ENCODE measurements around the gene IRF1.
"Not testable (repeated sequence)": the region's sequence is repeated elsewhere in the genome, so short reads cannot be mapped to it uniquely, and the experiment has no call there.

IRF1 gene

DNA sequence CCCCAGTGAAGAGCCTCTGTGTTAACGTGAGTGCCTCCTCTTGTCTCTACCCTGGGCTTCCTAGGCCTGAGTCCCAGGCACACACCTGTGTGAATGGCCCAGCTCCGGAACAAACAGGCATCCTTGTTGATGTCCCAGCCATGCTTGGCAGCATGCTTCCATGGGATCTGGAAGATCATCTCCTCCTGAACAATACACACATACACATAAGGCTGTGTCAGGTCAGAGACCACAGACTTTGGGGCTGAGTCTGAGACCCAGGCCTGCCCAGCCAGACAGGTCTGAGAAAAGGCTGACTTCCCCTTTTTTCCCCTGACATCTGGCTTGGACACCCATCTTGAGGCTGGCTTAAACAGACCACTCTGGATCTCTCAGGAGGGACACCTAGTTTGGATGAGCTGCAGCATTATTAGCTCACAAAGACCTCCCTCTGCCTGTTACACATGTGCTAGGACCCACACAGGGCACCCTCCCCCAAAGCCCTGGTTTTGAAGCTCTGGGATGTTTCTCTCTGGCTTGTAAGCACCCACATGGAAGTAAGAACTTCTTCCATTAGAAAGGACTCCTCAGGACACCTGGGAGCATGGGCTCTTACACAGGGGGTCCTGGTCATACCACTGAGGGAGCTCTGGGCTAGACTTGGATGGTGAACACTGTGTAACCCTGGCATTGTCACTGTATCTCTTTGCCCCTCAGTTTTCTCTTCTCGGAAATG is 2.6 kb downstream of the IRF1 start:
- DNase-seq (ENCODE audit: low read depth in 3 of 3, low spot score in 1 of 3): no peak

DNA sequence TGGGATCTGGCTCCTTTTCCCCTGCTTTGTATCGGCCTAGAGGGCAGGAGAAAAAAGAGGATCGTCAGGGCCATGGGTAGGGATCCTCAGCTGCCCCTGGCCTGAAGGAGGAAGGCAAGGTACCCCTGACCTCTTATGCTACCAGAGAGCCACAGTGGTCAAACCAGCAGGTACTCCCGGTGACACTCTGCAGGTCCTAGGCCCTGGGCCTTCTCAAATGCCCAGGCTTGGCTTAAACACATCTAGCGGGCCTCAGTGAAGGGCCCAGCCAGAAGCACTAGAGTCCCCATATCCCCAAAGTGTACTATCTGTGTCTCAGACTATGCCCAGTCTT is 3.5 kb downstream of the IRF1 start:
- DNase-seq (ENCODE audit: low read depth in 3 of 3, low spot score in 1 of 3): no peak

DNA sequence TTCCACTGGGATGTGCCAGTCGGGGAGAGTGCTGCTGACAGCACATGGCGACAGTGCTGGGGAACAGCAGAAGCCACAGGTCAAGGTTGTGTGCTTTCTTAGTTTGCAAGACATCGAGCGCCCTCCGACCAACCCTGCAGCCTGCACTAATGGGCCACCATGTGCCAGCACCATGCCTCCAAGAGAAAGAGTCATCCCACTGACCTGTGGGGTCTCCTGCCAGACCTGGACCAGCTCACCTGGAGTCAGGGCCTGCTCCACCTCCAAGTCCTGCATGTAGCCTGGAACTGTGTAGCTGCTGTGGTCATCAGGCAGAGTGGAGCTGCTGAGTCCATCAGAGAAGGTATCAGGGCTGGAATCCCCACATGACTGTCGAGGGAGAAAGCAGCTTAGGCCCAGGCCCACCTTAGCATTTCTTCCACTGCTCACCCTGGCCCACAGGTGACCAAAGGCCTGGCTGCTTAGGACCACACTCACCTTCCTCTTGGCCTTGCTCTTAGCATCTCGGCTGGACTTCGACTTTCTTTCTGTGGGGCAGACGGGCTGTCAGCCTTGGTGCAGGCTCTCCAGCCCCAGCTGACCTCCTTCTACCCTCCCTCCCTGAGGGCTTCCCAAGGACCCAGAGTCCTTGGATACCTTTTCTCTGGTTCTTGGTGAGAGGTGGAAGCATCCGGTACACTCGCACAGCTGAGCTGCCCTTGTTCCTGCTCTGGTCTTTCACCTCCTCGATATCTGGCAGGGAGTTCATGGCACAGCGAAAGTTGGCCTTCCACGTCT is 4.1 kb downstream of the IRF1 start:
- DNase-seq (ENCODE audit: low read depth in 3 of 3, low spot score in 1 of 3): no peak

DNA sequence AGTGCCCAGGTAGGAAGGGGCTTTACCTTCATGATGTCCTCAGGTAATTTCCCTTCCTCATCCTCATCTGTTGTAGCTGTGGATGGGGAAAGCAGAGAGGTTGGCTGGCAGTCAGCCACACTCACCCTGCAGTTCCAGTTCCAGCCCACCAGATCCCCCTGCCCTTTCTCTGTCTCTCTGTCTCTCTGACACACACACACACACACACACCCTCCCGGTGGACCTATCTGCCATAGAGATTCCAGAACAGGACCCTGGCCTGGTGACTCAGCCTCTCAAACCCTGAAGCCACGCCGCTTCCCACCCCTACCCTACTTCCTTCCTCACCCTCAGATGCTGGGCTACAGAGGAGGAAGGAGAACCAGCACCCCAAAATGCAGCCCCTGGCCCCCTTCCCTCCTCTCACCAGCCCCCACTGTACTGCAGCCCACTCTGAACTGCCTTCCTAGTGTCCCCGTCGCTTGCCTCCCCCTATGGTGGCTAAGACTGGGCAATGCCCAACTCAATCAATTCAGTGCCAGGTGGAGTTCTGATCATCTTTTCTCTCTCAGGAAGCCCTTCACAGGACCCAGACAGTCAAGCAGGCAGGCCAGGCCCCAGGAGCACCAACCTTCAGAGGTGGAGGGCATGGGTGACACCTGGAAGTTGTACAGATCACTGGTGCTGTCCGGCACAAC is 4.8 kb downstream of the IRF1 start:
- no peak for DNase-seq (ENCODE audit: low read depth in 3 of 3, low spot score in 1 of 3)

DNA sequence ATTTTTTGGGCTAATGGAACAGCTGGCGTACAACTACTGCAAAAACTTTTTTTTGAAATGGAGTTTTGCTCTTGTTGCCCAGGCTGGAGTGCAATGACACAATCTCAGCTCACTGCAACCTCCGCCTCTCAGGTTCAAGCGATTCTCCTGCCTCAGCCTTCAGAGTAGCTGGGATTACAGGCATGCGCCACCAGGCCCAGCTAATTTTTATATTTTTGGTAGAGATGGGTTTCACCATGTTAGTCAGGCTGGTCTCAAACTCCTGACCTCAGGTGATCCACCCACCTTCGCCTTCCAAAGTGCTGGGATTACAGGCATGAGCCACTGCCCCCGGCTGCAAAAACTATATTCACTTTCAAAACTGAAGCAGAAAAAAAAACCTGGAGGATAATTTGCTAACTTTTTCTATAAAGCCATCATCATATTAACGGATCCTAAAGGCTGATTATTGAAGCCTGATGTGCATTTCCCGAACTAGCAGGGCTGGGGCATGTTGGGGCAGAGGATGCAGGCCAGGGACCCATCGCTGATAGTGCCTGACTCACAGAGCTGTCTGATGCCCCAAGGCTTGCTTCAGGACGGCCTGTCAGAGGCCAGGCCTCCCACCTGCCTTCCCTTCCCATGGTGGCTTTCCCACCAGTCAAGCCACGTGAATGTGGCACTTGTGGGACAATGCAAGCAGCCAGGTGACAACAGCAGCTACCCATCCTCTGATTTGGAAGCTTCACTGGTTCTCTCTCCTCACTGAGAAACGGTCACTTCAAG is 5.5 kb downstream of the IRF1 start:
- DNase-seq (ENCODE audit: low read depth in 3 of 3, low spot score in 1 of 3): not testable (repeated sequence)

DNA sequence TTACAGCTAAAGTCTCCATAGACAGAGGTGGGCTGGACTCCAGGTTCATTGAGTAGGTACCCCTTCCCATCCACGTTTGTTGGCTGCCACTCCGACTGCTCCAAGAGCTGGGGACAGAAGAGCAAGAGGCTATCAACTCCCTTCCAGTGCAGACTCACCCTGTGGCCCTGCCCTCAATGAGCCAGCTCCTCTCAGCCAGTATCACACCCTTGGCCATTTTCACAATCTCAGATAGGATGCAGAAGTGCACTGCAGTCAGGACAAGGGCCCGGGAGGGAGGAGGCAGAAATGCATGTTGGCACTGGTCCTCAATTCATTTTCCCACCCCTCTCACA is 6.2 kb downstream of the IRF1 start:
- no peak for DNase-seq (ENCODE audit: low read depth in 3 of 3, low spot score in 1 of 3)

DNA sequence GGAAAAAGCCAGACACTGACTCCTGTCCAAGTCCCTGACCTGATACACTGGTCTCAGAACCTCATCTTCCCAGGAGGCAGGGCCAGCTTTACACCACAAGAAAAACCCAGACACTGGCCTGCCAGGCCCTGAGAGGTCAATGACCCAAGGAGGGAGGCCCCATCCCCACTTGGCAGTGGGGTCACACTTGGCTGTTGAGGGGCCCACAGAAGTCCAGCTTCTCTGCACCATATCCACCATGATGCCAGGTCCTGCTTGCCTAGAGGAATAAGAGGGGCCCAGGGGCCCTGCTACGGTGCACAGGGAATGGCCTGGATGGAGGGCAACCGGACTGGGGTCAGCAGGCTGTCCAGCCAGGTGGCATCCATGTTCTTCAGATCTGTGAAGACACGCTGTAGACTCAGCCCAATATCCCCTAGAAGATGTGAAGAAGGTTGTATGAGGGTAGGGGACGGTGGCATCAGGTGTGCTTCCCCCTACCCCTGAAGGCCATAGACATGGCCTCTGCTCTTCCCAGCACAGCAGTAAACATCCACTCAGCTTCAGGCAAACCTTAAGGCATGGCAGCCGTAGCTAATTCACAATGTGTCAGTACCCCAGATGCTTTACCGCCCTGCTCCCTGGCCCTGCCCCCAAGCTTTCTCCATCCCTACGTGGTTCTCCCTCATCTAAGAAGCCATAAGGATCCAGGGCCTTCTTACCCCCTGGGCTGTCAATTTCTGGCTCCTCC is 6.7 kb downstream of the IRF1 start:
- no peak for DNase-seq (ENCODE audit: low read depth in 3 of 3, low spot score in 1 of 3)

DNA sequence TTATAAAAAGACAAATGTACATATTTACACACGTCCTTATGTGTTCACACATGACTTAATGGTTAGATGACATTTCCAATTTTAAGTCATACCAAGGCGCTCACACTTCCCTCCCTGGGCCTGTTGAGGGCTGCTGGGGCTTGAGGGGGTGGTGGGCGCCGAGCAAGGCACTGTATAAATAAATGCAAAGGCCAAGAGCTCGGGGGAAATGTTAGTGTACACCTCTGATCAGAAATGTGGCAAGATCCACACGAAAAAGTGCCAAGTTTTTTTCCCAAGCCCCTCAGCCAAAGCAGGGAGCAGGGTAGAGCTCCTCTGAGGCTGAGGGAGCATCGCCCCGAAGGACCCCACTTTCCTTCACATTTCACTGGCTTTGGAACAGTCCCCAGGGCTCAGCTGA is 7.5 kb downstream of the IRF1 start:
- DNase-seq (ENCODE audit: low read depth in 3 of 3, low spot score in 1 of 3): no peak

DNA sequence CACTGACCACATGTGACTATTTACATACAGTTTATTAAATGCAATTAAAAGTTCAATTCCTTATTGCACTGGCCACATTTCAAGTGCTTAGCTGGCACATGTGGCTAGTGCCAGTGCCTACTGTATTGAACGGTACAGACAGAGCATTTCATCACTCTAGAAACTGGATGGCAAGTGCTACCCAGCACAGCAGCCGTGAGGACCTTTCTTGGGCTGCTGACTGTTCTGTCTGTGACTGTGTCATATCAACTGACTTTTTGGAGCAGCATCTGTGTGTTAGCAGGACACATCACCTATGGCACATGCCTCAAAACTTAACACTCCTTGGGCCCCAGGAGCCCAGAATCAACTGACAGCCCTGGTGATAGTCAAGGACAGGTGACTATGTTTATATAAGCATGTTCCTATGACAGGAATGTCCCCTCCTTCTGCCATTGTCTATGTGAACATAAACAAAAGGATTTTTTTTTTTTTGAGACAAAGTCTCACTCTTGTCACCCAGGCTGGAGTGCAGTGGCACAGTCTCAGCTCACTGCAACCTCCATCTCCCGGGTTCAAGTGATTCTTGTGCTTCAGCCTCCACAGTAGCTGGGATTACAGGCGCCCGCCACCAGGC is 8.9 kb downstream of the IRF1 start:
- DNase-seq (ENCODE audit: low read depth in 3 of 3, low spot score in 1 of 3): no peak

DNA sequence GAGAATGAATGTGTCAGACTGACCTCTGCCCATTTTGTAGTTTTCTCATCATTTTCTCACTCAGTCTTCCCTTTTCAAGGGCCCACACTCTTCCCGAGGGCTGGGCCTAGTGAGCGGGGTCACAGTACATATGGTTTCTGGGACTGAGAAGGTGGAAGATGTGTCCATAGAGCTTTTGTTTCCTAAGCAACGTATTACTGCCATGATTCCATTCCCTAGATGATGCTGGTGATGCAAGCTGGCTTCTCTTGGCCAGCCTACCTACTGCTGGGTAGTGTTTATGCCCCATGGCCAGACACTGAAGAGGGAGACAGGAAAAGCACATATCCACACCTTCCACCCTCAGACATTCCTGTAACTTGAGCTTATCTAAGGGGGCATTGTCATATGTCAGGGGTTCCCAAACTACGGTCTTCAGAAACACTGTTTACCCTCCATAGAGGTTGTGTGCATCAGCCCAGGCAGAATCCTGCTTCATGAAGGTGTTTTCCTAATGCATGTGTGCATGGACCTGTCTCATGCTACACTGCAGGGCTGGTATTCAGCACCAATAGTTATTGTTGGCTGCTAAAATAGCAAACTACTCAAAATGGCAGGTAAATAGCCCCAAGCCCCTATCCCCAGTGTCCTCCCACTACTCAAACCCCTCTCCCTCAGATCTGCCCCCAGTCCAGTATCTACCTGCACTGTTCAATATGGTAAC is 9.5 kb downstream of the IRF1 start:
- no peak for DNase-seq (ENCODE audit: low read depth in 3 of 3, low spot score in 1 of 3)

DNA sequence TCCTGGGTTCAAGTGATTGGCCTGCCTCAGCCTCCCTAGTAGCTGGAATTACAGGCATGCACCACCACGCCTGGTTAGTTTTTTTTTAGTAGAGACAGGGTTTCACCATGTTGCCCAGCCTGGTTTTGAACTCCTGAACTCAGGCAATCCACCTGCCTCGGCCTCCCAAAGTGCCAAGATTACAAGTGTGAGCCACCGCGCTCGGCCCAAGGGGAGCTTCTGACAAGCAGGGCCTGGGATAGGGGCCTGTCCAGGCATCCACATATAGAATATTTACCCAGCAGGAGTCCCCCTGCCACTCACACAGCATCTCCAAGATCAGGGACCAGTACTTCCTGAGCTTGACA is 10.1 kb downstream of the IRF1 start:
- DNase-seq (ENCODE audit: low read depth in 3 of 3, low spot score in 1 of 3): no peak

DNA sequence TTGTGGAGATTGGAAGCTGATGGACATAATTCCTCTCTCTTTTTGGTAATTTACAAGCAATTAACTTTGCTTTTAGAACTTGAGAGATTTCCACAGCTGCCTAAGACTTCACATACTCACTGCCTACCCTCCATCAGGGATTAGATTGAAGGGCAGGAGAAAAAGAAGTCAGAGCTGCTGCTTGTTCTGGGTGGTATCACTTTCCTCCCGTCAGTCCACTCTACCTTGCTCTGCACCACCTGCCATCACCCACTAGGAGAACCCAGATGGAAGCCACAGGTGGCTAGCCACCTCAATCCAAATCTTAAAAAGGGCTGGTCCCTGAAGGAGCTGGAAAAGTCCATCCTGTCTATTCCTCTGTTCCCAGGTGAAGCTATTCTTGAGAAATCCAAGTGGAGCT is 10.5 kb downstream of the IRF1 start:
- DNase-seq (ENCODE audit: low read depth in 3 of 3, low spot score in 1 of 3): no peak

DNA sequence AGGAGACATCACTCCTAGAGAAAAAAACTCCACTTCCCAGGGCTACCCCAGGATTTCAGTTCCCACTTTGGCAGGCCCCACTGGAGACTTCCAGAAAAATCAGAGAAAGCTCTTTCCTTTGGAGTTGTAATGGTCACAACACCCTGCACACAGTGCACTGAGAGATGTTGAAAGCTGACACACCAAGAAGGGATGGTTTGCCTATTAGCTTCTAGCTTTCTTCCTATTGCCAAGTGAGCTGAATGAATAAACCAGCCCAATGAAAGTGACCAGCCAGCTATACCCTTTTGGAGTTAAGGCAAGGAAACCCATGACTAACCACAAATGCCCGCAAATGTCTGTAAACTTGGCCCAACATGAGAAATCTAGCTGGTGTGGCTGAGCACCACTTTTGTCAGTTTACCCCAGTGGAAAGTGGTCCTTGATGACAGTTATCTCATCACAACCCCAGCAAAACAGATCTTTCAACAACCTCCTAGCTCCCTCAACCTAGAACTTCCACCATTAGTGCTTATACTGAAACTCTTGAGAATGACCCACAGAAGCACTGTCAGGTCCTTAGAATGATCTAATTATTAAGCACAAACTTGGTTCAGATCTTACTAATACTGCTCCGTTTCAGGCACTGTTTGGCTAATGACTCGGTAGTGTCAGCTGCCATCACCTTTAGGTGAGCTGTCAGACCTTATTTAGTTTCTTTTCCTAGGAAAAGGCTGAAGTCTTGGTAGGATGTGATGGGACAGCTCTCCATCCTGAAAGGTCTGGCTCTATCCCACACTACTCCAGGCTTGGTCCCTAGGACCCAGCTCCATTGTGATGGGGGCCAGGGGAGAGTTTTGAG is 11.2 kb downstream of the IRF1 start:
- no peak for DNase-seq (ENCODE audit: low read depth in 3 of 3, low spot score in 1 of 3)

DNA sequence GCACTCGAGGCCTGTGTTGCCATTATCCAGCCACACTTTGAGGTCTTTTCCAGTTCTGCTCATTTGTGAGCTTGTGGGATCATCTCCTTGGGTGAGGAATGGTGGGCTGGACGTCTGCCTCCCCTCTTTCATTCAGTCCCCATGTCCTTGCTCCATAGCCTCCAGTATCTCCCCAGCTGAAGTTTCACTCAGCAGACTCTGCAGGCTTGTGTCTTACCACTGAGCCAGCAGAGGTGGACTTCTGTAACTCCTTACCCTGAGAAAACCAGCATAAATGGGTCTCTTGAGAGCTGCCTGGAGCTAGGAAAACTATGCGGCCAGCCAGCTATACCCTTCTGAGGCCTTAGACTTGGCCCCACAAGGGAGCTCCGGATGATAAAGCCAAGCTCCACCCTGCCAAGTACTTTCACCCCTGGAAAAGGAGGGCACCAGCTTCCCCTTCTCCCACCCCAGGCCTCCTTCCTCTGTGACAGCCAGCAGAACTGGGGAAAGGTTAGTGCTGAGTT is 12.2 kb downstream of the IRF1 start:
- no peak for DNase-seq (ENCODE audit: low read depth in 3 of 3, low spot score in 1 of 3)

DNA sequence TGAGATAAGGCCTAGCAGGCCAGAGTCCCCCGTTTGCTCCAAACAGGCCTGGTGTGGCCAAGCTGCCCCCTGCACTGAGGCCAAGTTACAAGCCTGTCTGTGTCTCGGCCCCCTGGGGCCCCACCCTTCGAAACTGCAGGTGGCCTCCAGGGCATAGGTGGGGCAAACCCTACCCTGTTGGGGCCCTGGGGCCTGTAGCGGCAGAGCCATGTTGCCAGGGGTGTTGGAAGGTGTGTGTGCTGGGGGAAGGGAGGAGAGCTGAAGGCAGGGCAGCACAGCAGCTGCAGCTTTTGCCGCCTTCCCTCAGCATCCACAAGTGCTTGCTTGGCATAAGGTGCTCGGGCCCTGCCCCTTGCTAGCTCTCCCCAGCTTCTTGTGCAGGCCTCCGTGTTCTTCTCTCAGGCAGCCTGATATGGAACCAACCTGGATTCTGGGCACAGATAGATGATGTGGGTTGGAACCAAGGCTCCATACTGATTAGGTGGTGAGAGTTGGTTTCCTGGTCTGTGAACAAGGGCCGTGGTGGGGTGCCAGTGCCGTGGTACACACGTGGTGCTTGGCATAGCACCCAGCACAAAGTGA is 12.7 kb downstream of the IRF1 start:
- no peak for DNase-seq (ENCODE audit: low read depth in 3 of 3, low spot score in 1 of 3)

DNA sequence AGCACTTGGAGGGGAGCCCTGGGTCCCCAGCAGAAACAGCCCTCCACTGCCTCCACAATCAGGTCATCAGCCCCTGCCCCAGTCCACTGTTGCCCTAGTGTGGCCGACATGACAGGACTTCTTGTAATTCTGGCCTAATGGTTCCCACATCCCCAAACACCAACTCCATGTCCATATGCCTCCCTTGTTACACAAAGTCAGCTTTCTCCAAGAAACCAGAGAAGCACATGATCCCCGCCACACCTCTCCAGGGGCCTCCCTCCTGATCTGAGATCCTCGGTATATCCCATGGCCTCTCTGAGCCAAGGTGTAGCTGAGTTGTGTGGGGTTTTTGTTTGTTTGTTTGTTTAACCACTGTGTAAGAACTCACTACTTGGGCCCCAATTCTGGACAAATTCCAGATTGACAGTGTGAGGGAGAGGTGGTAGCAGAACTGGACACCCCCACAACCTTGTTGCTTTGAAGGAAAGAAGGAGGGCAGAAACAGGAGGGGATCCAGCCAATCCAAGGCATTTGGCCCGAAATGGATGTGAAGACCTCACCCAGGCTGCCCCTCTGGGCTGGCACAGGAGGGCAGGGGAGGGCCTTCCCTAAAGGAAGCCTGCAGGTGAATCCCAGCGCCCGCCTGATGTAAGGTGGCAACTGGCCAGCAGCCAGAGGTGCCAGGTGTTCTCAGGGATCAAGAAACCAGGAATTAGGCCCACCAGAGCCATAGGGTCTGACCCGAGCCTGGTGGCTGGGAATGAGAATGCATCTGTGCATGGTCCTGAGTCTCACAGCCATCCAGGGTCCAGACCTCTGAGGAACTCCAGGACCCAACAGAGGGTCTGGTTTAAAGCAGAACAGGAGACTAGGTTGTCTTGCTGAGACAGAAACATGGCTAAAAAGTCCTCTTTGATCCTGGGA is 13.4 kb downstream of the IRF1 start:
- DNase-seq (ENCODE audit: low read depth in 3 of 3, low spot score in 1 of 3): no peak

DNA sequence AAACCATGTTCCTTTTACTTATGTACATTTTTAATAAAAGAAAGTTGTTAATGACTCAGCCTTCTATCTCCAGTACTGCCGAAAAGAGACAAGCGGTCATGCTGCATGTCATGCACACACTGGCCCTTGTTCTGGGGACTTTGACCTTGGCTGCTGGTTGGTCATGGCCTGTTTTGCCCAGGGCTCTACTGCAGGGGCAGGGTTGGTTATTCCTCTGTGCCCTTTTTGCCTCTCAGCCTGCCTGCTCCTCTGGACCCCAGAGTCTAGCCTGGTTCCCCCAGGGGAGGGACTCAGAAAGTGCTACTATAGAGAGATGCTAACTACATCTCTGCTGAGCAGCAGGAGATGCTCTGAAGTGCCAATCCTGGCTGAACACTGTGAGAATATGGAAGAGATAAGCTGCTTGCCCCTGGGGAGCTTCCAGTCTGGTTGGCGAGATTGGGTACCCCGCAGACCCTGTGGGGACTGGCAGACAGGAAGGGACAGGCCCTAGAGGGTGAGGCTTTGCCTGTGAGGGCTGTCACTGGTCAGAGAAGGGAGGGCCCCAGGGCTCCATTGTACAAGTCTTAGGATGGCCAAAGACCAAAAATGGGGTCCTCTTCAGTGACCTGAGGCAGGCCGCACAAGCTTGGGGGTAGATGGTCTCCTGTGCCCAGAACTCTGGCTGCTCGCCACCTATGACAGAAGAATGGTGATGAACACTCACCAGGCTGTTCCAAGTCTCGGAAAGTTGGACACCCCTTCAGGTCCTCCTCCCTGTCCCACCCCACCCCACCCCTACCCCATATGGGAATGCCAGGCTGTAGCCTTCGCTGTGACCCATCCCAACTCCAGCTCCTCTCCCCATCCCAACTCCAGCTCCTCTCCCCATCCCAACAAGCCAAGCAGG is 14.3 kb downstream of the IRF1 start:
- no peak for DNase-seq (ENCODE audit: low read depth in 3 of 3, low spot score in 1 of 3)

Measured in stimulated activated CD4-positive, alpha-beta T cell treated with anti-CD3 and anti-CD28 coated beads, TNF-alpha, amount 100 ng/mL, for 1 hour (primary cell).